ENCODE results near the gene IFT74.

IFT74 gene

GRCh38 chr9:26937816-26938371 is 18.3 kb upstream of the IFT74 start:
- TF ChIP-seq CTCF (IDR thresholded peaks at IDR 0.05; ENCODE audit: low read depth, low read length): no peak
- H3K4me3 ChIP-seq (ENCODE audit: low read depth, low read length): no peak overlapping the region

DNA sequence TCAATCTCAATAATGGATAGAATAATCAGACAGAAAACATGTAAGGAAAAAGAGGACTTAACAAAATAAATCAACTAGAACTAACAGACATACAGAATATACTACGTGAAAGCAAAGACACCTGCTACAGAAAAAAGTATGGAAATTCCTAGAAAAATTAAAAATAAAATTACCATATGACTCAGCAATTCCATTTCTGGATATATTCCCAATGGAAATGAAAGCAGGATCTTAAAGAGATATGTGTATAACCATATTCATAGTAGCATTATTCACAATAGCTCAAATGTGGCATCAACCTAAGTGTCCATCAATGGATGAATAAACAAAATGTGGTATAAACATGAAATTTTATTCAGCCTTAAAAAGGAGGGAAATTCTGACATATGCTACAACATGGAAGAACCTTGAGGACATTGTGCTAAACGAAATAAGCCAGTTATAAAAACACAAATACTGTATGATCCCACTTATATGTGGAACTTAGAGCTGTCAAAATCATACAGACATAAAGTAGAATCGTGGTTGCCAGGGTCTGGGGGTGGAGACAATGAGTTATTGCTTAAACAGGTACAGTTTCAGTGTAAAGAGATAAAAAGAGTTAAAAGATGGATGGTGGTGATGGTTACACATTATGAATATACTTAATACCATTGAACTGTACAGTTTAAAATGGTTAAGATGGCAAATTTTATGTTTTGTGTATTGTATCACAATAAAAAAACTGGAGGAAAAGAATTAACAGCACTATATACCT is 16.1 kb upstream of the IFT74 start:
- no peak for TF ChIP-seq CTCF (IDR thresholded peaks at IDR 0.05; ENCODE audit: low read depth, low read length)
- no peak overlapping the region for H3K4me3 ChIP-seq (ENCODE audit: low read depth, low read length)

- no peak for TF ChIP-seq CTCF (IDR thresholded peaks at IDR 0.05; ENCODE audit: low read depth, low read length)
- H3K4me3 ChIP-seq (ENCODE audit: low read depth, low read length): no peak overlapping the region
Observed at GRCh38 chr9:26940779-26941178, 15.4 kb upstream of the IFT74 start.

- H3K4me3 ChIP-seq (ENCODE audit: low read depth, low read length): peak overlapping the region; percentile 98
- no peak for TF ChIP-seq CTCF (IDR thresholded peaks at IDR 0.05; ENCODE audit: low read depth, low read length)
Observed at GRCh38 chr9:26945591-26945990, 10.6 kb upstream of the IFT74 start.

- peak within 1 kb of the TSS; percentile 98 for H3K4me3 ChIP-seq (ENCODE audit: low read depth, low read length)
- no peak for TF ChIP-seq CTCF (IDR thresholded peaks at IDR 0.05; ENCODE audit: low read depth, low read length)
Observed at GRCh38 chr9:26946753-26947727, 9.2 kb upstream of the IFT74 start, which contains the start of gene PLAA. PLAA (minus strand) TSS chr9:26947242; CDS start chr9:26947045, 197 bp downstream.

- H3K4me3 ChIP-seq (ENCODE audit: low read depth, low read length): peak overlapping the region; percentile 98
- no peak for TF ChIP-seq CTCF (IDR thresholded peaks at IDR 0.05; ENCODE audit: low read depth, low read length)
Observed at GRCh38 chr9:26947736-26948135, 8.5 kb upstream of the IFT74 start.
